ELF-1 (cell line): ENCODE measurements around the gene MAML2.

Source experiments
- DNase-seq: peaks from one replicate; pipeline ENCODE4 v3.0.0-alpha.2; 2016; ENCODE audit warnings: low read depth, low spot score

Gene MAML2

DNA sequence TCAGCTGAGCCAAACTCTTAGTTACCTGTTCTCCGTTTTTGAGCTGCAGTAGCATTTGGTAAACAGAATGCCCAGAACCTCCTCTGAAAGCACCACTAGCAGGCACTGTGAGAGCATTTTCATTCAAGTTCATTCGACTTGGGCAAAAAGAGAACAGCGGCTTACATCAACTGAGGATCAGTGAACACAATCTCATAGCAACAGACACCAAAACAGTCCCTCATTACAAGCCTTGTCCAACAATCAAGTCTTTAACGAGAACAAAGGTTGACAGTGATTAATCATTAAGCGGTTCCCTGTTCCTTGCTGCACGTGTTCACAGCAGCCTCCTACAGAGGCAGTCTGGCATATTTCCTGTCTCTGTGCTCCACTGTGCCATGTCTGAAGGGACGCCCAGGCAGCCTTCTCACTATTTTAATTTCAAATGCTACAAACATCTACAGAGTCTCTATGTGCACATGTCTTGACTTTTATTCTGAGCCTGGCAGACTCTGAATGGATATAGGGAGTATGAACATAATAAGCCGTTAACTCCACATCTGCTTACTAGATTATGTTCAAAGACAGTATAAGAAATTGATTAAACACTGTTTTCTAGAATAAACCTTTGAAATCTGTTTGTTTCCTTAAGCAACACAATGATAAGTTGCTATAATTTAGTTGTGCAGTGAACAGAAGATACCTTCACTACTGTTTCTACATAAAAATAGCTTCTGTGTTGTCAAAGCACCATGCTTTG lies 330.7 kb downstream of the MAML2 start:
- DNase-seq, result peak; percentile 86

DNA sequence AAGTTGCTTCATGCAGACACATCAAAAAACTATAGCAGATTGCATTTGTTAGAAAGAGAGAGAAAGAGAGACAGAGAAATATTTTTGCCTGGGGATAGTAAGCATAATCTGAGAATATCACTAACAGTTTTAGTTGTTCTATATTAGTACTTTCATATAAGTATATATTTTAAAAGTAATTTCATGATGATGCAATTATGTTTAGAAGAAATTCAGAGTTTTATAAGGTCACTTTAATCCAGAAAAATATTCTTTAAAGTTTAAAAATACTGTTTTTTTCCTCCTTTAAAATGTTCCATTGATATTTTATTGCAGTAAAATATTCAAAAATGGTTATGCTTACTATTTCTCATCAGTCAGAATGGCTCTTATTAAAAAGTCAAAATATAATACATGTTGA lies 332.3 kb downstream of the MAML2 start:
- no peak for DNase-seq

DNA sequence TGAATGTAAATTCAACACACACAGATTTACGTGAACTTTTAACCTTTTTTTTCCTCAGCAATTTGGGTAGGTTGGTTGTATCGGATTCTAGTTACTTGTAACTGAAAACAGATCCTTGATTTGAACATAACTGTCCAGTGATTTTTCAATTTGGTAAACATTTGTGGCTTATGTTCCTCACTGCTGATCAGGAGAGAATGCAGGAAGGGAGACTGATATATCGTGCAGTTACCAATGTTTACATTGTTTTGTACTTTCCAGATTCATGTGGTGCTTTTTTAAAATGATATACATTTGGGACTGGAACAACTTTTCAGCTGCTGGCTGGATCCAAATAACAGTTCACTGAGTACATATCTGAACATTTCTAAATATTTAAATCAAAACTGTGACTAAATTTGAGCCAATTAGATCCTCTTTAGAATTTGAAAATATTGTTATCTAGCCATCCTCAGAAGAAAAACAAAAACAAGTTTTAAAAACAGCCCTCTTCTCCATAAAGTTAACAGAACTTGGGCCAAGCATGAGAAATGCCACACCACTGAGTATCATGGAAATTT lies 334.8 kb downstream of the MAML2 start:
- no peak for DNase-seq

DNA sequence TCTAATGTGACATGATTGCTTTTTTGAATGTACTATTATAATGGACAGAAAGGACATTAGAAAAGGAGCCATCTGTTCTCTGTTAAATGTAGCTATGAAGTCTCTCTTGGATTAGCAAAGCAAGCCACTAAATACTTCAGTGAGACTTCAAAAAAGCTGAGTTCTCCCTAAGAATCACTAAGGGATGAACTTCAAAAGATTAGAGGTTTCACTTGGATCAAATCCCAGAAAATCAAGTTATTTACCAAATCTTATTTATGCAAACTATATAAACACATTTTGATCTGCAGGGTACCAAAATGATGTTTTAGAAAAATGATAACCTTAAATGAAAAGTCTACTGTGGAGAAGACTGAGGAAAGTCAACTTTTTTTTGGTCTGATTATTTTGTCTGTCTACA lies 337.0 kb downstream of the MAML2 start:
- DNase-seq, result no peak

DNA sequence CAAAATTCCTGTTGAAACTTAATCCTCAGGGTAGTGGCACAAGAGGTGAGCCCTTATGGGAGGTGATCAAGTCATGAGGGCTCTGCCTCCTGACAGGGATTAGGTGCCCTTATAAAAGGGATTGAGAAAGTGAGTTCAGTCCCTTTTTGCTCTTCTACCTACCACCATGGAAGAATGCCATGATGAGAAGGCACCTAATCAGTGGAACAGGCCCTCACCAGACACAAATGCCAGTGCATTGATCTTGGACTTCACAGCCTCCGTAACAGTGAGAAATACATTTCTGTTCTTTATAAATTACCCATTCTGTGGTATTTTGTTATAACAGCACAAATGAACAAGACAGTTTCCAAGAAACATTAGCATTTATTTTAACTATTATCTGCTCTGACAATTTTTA lies 338.1 kb downstream of the MAML2 start:
- no peak for DNase-seq

DNA sequence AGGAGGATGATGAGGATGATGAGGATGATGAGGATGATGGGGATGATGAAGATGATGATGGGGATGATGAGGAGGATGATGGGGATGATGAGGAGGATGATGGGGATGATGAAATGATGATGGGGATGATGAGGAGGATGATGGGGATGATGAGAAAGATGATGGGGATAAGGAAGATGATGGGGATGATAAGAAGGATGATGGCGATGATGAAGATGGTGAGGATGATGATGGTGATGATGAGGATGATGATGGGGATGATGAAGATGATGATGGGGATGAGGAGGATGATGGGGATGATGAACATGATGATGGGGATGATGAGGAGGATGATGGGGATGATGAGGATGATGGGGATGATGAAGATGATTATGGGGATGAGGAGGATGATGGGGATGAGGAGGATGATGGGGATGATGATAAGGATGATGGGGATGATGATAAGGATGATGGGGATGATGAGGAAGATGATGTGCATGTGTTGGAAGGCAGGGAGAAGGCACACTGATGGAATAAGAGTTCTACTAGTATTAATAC lies 340.2 kb downstream of the MAML2 start:
- no peak for DNase-seq

DNA sequence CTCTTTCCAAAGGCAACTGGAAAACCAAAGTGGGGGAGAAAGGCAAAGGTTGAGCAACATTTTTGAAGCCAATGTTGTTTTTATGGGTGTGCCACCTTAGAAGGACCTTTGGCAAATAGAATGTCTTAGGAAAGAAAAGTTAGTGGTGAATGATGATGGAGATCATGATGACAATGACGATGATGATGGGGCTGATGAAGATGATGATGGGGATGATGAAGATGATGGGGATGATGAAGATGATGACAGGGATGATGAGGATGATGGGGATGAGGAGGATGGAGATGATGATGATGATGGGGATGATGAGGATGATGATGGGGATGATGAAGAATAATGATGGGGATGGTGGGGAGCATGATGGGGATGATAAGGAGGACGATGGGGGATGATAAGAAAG lies 340.7 kb downstream of the MAML2 start:
- no peak for DNase-seq

DNA sequence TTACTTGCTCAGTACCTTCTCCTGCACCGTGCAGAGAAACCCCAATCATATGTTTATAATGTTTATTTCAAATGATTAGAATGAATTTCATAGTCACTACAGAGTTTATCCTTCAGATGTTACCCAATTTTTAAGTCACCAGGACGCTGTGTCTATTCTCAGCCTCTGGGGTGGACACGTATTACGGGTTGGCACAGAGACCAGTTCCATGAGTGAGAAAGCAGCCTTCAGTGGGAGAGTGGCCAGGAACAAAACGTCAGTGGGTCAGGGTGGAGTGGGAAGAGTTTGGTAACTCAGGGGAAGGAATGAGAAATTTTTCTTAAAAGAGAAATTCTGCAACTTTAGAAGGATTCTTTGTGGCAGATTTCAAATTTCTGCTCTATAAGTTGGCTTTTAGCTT lies 342.0 kb downstream of the MAML2 start:
- no peak for DNase-seq

DNA sequence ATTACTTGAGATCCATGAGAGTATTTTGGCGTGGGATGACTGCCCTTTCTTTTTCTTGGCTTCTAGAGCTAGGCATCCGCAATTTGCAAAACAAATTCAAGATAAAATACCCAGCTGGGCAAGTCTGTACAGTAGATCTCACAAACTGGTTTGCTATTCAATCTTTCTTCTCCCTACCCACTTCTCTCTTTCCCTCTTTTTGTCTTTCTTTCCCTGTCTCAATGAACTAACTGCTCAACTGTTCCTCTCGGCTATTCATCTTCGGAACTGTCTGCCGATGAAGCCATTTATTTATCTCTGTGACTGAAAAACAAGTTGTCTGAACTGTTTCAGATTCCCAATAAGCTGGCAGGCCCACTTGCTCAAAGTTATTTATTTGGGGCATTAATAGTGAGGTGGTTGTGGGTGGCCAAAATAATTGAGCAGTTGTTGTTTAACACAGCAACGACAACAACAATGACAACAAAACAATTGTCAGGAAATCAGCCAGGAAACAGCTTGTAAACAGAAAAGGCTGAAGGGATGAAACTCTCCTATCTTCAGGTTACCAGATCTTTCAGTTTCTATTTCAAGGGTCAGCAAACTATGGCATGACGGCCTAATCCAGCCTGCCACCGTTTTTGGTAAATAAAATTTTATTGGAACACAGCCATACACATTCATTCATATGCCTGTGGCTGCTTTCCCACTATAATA lies 343.1 kb downstream of the MAML2 start:
- DNase-seq, result no peak

DNA sequence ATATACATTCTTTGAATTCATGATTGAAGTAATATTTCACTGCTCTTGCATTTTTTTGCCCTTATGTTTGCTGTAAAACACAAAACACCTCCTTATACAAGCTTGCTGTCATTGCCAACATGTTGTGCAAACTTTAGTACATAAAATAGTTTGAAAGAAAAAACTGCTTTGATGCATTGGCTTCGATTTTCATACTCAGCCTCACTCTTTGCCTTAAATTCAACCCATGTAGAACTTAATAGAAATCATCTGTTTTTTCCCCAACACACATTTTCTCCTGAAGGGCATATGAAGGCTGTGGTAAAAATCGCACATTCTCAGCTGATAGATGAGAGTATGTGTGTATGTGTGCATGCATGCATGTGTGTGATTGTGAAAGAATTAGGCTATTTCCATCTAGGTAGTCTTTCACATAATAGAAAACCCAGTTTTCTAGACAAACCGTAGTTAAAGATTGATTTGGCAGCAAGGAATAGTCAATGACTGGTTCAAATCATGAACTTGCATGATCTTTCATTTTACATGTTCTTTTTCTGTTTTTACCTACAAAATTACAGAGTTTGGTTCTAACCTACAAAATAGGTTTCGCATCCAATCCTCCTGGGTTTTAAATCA lies 346.3 kb downstream of the MAML2 start:
- DNase-seq, result no peak

DNA sequence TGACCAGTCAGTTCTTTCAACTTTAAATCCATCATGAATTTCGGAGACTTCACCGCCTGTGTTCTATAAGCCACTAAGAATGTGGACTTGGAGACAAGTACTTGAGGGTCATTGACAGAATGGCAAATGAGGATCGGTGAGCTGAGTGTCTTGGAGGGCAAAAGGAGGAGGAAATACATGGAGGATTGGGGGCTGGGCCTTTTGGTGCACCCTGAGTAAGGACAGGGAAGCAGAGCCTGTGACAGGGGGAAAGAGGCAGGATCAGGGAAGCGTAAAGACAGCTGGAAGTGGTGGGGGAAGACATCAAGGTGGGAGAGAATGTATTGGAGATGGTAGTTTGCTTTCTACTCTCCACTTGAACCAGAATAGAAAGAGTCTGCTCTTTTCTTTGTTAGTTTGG lies 348.7 kb downstream of the MAML2 start:
- DNase-seq, result no peak

DNA sequence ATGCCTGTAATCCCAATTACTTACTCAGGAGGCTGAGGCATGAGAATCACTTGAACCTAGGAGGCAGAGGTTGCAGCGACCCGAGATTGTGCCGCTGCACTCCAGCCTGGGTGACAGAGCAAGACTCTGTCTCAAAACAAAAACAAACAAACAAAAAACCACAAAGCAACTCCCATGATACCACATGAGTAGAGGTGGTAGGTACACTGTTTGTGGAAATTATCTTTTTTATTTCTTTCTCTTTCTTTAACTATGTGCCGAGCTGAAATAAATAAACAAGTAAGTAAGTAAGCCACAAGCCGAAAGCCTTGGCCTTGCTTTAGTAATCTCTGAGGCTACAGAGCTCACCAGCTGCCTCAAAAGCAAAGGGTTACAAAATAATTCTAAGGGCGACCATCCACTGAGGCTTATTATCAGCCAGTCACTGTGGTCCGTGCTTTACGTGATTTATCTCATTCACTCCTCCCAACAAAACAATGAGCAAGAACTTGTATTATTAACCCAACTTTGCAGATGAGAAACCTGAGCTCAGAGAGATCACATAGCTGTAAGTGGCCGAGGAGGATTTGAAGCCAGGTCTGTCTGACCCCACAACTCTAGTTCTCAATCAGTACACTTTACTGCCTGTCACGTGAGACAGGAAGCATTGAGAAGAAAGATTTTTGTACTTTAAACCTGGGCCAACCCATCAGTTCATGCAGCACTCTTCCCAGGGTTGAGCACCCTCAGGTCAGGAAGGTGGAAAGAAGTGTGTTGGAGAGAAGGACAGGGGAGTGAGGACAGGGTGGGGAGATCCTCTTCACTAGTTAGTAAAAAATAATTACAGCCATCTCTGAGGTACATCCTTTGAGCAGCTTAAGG lies 349.3 kb downstream of the MAML2 start:
- DNase-seq, result no peak

DNA sequence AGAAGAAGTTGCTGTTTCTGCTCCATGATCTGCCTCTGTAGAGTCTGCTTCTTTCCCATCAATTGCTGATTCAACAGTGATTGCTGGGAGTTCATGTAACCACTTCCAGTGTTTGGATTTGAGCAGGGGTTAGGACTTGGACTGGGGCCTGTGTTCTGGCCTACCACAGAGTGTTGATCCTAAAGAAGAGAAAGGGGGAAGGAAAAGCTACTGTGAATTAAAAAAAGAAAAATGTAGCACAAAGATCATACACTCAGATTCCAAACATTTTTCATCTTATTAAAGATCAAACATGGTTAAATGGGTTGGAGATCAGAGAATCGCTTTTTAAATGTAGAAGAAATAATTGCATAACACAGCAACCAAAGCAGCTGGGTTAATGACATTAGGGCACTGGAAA lies 351.4 kb downstream of the MAML2 start:
- DNase-seq, result no peak

DNA sequence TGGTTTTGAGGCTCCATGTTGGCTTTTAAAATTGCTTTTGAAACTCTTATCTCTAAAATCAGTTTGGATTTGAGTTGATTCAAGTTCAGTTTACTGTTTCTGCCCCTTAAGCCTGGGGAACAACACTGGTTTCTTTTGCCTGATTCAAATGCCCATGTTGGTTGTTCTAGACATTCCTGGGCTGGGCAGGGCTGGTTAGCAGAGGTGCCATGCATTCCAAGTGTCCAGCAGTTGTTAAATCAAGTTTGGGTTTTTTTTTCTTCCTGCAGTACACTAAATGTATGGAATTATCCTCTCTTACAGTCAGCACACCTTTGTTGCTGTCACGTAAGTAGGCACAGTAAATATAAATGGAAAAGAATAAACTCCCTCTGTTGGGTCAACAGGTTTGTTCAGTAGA lies 351.9 kb downstream of the MAML2 start:
- DNase-seq, result peak; percentile 10

DNA sequence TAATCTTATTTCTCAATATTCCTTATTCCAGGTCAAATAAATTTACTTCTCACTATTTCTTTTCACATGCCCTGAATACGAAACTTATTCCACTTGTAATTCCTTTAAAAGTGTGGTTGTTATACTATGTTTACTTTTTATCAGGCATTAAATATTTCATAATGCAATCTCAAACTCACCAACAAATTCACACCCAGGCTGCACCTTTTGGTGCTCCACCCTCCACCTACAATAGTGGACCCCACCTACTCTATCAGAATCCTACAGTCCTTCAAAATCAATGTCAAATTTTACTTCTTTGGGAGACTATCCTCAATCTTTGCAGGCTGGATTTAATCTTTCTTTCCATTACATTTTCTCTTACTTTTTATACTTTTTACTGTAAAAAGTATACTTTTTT lies 353.2 kb downstream of the MAML2 start:
- no peak for DNase-seq

DNA sequence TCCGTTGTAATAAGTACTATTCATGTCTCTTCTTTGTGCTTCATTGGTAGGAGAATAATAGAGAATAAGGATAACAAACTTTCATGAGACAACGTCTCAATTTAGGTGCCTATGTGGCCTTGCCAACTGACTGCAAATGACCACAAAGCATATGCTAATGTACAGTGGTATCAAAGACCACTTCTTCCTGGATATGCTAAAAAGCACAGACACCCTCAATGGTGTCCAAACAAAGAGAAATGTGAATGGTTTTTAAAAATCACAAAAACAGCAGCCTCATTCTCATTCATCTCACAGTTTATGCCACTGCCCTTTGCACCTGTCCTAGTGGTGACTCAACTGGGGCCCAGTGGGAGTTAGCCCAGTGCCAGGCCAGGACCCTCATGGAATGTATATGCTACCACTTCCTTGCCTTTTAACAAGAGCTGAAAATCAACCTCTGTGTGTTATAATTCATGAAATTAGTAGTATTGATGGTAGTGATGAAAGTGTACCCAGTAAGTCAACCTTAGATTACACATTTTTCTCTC lies 353.9 kb downstream of the MAML2 start:
- DNase-seq, result no peak

DNA sequence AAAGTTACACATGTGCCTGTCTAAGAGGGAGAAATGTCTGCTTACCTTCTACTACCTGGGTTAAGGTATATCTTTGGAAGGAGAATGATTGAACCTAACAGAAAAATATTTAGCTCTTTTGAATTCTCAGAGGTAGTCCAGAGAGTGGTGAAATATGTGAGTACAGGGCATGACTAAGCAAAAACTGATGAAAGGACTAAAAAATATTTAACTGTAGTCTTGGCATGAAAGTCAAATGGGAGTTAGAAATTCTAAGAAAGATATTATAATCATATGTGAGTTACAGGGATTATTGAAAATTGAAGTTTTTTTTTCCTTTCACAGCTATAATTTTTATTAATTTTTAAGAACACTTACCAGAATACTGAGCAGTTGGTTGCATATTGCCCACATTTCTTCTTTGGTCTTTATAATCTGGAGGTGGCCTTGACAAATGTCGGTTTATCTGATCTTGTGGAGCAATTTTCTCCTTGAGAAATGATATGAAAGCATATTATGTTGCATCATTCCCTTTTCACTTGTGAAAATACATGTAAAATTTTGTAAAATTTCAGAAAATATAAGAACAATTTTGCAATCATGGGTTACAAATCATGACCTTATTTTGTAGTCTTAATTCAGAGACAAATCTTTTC lies 357.7 kb downstream of the MAML2 start:
- no peak for DNase-seq

DNA sequence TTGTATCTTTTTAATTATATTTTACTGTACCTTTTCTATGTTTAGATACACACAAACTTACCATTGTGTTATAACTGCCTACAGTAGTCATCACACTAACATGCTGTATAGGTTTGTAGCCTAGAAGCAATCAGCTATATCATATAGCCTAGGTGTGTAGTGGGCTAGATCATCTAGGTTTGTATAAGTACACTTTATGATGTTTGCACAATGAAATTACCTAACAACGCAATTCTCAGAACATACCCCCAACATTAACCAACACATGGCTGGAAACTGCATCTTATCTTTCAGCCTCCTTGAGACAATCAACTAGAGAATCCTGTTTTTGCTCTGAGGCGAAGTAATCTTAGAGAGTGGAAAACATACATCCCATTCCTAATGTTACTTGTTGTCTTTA lies 358.9 kb downstream of the MAML2 start:
- DNase-seq, result no peak

DNA sequence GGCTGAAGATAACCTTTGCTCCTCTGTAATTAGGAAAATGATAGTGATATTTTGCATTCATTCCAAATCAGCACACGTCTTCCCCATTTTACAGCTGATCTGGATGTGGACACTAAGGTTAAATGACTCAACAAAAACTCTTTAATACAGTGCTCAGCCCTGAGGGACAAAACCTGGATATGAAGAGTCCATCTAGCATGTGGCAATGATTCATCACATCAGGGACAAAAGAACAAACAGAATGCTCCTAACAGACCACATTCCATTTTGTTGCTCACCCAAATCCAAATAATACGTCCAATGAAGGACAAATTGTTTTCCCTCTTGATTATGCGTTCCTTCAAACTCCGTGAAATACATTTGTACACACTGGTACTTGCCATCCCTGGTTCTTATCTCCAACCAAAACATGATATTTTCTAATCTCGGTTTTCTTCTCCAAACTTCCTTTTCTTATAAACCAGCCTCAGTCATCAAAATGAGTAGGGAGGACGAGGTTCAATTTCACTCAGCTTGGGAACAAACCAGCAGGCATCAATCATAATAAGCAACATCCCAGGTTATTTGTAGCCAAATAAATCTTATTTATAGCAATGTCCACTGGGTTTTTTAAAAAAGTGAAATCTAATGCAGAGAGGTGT lies 365.3 kb downstream of the MAML2 start:
- DNase-seq, result no peak

DNA sequence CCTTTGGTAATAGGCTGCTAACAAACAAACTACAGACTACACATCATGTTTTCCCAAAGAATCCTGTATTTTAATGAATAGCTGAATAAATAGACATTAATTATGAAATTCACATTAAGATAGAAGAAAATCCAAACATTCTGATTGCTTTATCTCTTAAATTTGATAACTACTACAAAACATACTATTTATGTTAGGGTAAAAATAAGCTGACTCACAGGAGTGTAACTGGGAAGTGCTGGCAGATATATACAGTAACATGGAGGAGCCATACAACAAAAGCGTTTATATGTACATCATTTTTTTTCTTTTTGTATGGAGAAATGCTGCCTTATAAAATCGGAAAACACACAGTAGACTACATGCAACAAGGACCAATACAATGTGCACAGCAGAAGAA lies 366.4 kb downstream of the MAML2 start:
- DNase-seq, result no peak
